Left ventricle myocardium inferior (tissue), 1 donor: Measurements from ENCODE around the gene SEZ6L. TPM values are rescaled to one million over a fixed set of nuclear protein-coding genes. Genes with fewer than 3 reads are reported as not detected.
A peak's percentile ranks its signal among the peaks of the same experiment; 100 is the strongest.

Experiments used
- DNase-seq: peaks from one replicate; pipeline ENCODE4 v3.0.0-alpha.2; 2020
- H3K27ac ChIP-seq: fragments of 200-600 bp; replicated peaks from 2 replicates; pipeline ENCODE4 v1.8.0; 2021
- H3K27me3 ChIP-seq: fragments of 200-600 bp; 2 replicates; pipeline ENCODE4 v1.8.0; 2021; ENCODE audit warnings: low read depth
- H3K36me3 ChIP-seq: fragments of 200-600 bp; 2 replicates; pipeline ENCODE4 v1.8.0; 2021
- H3K4me1 ChIP-seq: fragments of 200-600 bp; 2 replicates; pipeline ENCODE4 v1.8.0; 2021
- H3K4me3 ChIP-seq: fragments of 200-600 bp; 2 replicates; pipeline ENCODE4 v1.8.0; 2021; ENCODE audit warnings: mild to moderate bottlenecking, moderate library complexity
- H3K9me3 ChIP-seq: fragments of 200-600 bp; replicated peaks from 2 replicates; pipeline ENCODE4 v1.8.0; 2021
- intact Hi-C: fragments of 100-400 bp; cut with micrococcal nuclease; formaldehyde crosslinking; loops from one replicate; pipeline ENCODE4 v1.11.0; 2022
- total RNA-seq: library from RNA; stranded (reverse); fragmentation: NEBNext Ultra II Directional; extraction: Animal tissue kit (Norgen Biotek cat#: 25700); gene quantifications from one replicate; pipeline ENCODE4 v1.2.1, GENCODE V29; 2021
- TF ChIP-seq, protein P1 (sequence below): fragments of 200-600 bp; IDR thresholded peaks from 2 replicates; pipeline ENCODE4 v1.8.0; 2021; ENCODE audit warnings: antibody characterized with exemption, mild to moderate bottlenecking, borderline replicate concordance
- donor health status: DM: no; HTN: yes; CAD: no; lungs with severe emphysema.

Gene SEZ6L
- total RNA-seq, 1 donor from 2014 or later, result 0.16 TPM

DNA sequence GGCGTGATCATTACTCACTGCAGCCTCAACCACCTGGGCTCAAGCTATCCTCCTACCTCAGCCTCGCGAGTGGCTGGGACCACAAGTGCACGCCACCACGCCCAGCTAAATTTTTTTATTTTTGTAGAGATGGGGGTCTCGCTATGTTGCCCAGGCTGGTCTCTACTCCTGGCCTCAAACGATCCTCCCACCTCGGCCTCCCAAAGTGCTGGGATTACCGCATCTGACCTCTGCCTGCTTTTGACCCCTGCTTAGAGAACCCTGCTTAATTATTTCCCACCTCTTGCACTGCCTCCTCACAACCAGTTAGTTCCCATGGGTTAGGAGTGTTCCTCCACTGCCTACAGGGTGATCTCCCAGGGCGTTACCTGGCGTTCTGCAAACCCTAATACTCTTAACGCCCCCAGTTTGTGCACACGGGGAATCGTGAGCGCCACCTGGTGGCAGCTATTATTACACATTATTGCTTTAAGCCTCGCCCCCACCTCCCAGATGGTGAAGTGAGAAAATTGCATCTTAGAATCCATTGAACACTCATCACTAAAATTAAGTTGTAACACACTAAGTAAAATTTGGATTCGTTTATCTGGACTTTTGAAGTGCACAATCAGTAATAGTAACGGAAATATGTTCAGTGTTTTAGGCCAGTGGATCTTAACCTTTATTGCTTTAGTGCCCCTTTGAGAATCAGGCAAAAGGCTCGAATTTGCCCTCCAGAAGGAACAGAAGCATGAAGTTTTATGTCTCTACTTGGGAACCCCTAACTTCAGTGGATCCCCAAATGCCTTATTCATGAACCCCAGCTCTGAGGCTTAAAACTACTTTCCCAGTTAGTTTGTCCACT lies 198.4 kb downstream of the SEZ6L start:
- no peak overlapping the region for H3K27ac ChIP-seq
- no peaks in the 10 kb centered on the region for H3K9me3 ChIP-seq
- no peaks in the 10 kb centered on the region for H3K4me1 ChIP-seq
- TF ChIP-seq, protein P1, sequence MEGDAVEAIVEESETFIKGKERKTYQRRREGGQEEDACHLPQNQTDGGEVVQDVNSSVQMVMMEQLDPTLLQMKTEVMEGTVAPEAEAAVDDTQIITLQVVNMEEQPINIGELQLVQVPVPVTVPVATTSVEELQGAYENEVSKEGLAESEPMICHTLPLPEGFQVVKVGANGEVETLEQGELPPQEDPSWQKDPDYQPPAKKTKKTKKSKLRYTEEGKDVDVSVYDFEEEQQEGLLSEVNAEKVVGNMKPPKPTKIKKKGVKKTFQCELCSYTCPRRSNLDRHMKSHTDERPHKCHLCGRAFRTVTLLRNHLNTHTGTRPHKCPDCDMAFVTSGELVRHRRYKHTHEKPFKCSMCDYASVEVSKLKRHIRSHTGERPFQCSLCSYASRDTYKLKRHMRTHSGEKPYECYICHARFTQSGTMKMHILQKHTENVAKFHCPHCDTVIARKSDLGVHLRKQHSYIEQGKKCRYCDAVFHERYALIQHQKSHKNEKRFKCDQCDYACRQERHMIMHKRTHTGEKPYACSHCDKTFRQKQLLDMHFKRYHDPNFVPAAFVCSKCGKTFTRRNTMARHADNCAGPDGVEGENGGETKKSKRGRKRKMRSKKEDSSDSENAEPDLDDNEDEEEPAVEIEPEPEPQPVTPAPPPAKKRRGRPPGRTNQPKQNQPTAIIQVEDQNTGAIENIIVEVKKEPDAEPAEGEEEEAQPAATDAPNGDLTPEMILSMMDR, result peak; percentile 74
- no peak for DNase-seq
- intact Hi-C loops, result loop anchor here (10.0 kb wide), 1 partner anchor 97 kb away; no protein-coding TSS in a partner anchor
- H3K27me3 ChIP-seq, result peaks cover 56% of the 10 kb centered on the region
- no peak overlapping the region for H3K4me3 ChIP-seq
- no peaks in the 10 kb centered on the region for H3K36me3 ChIP-seq

- H3K36me3 ChIP-seq, result no peaks in the 10 kb centered on the region
- TF ChIP-seq, protein P1, result no peak
- DNase-seq, result no peak
- no peaks in the 10 kb centered on the region for H3K4me1 ChIP-seq
- H3K4me3 ChIP-seq, result no peak overlapping the region
- peaks cover 90% of the 10 kb centered on the region for H3K27me3 ChIP-seq
- no peaks in the 10 kb centered on the region for H3K9me3 ChIP-seq
- intact Hi-C loops, result no loop called here
- H3K27ac ChIP-seq, result no peak overlapping the region
These were observed 203.6 kb downstream of the SEZ6L start for GRCh38 chr22:26372890-26373289.

GRCh38 chr22:26374391-26375026 lies 205.2 kb downstream of the SEZ6L start:
- peaks cover 94% of the 10 kb centered on the region for H3K27me3 ChIP-seq
- intact Hi-C loops, result no loop called here

GRCh38 chr22:26377170-26377830 lies 208.0 kb downstream of the SEZ6L start:
- Histone ChIP-seq H3K27ac (no peak overlapping the region), H3K4me1 (no peaks in the 10 kb centered on the region), H3K9me3 (peaks cover 7% of the 10 kb centered on the region), H3K36me3 (no peaks in the 10 kb centered on the region), H3K27me3 (peaks cover 97% of the 10 kb centered on the region), H3K4me3 (no peak overlapping the region)
- DNase-seq, result no peak
- TF ChIP-seq, protein P1, result no peak
- intact Hi-C loops, result no loop called here

More at GRCh38 chr22:26374391-26375026, 205.2 kb downstream of the SEZ6L start:
- Histone ChIP-seq H3K9me3 (peaks cover 7% of the 10 kb centered on the region), H3K4me3 (no peak overlapping the region), H3K27ac (no peak overlapping the region), H3K4me1 (no peaks in the 10 kb centered on the region), H3K36me3 (no peaks in the 10 kb centered on the region)
- TF ChIP-seq, protein P1, result no peak
- no peak for DNase-seq

GRCh38 chr22:26380072-26380830 lies 211.0 kb downstream of the SEZ6L start:
- no peaks in the 10 kb centered on the region for H3K36me3 ChIP-seq
- TF ChIP-seq, protein P1, result no peak
- H3K4me1 ChIP-seq, result no peaks in the 10 kb centered on the region
- peaks cover 98% of the 10 kb centered on the region for H3K27me3 ChIP-seq
- H3K4me3 ChIP-seq, result no peak overlapping the region
- peaks cover 7% of the 10 kb centered on the region for H3K9me3 ChIP-seq
- no peak overlapping the region for H3K27ac ChIP-seq
- DNase-seq, result no peak
- intact Hi-C loops, result no loop called here
